RWPE2 (cell line): ENCODE results near the gene OGA.

Experiments used
- ATAC-seq: fragments of 200-7000 bp; cut with Tn5 transposase; 3 replicates; pipeline ENCODE4 v1.9.1; 2021; ENCODE audit warnings: low read depth
- DNase-seq: peaks from one replicate; pipeline ENCODE4 v3.0.0-alpha.2; 2020; ENCODE audit warnings: low spot score
- H3K27ac ChIP-seq: fragments of 450-650 bp; 2 replicates; pipeline ENCODE4 v1.5.1; 2017; ENCODE audit warnings: mild to moderate bottlenecking; ENCODE audit not compliant: poor library complexity, severe bottlenecking
- H3K27me3 ChIP-seq: fragments of 250-450 bp; sonication (Bioruptor Pico); 2 replicates; pipeline ENCODE4 v1.5.1; 2021; ENCODE audit warnings: mild to moderate bottlenecking, moderate library complexity; ENCODE audit not compliant: insufficient read depth, poor library complexity, severe bottlenecking
- H3K36me3 ChIP-seq: fragments of 250-450 bp; sonication (Bioruptor Pico); 2 replicates; pipeline ENCODE4 v1.5.1; 2020; ENCODE audit warnings: low read depth, mild to moderate bottlenecking, moderate library complexity
- H3K4me1 ChIP-seq: fragments of 250-450 bp; sonication (Bioruptor Pico); 2 replicates; pipeline ENCODE4 v1.5.1; 2021; ENCODE audit warnings: mild to moderate bottlenecking, moderate library complexity; ENCODE audit not compliant: insufficient read depth, poor library complexity, severe bottlenecking
- H3K4me3 ChIP-seq: fragments of 250-450 bp; sonication (Bioruptor Pico); 2 replicates; pipeline ENCODE4 v1.5.1; 2021; ENCODE audit warnings: mild to moderate bottlenecking, moderate library complexity; ENCODE audit not compliant: severe bottlenecking
- H3K9me3 ChIP-seq: fragments of 250-450 bp; sonication (Bioruptor Pico); 2 replicates; pipeline ENCODE4 v1.5.1; 2021; ENCODE audit warnings: mild to moderate bottlenecking, moderate library complexity; ENCODE audit not compliant: severe bottlenecking
- TF ChIP-seq, protein P1 (sequence below): fragments of 450-650 bp; IDR thresholded peaks from one replicate; pipeline ENCODE4 v1.5.1; 2017; ENCODE audit warnings: mild to moderate bottlenecking, moderate library complexity; ENCODE audit not compliant: poor library complexity, severe bottlenecking

Gene OGA

DNA sequence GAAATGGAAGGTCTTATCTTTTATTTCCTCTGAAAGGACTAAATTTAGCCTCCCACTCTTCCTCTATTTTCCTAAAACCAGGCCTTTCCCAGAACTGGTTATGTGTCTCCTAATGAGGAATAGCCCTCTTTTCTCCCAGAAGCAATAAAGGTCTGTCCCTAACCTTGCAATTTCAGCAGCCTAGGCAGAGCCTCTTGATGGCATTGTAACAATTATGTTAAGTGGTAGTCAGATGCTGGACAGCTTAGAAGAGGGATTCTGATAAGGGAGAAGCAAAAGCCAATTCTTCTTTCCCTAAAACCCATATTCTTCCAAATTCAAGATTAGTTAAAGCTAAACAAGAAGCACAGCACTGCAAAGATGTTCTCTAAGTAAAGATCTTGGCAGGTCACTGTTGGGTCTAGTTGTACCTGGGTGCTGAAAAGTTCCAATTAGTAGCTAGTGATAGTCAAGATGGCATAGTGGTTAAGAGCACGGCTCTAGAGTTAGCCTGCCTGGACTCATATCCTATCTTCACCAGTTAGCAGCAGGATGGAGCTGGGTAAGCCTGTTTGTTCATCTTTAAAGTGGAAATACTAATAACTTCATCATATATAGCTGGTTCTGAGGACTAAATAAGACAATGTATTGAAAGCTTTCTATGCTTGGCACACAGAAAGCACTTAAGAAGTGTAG, 39.7 kb upstream of the OGA start:
- H3K9me3 ChIP-seq = no peaks in the 10 kb centered on the region
- H3K27me3 ChIP-seq = no peaks in the 10 kb centered on the region
- TF ChIP-seq, protein P1, sequence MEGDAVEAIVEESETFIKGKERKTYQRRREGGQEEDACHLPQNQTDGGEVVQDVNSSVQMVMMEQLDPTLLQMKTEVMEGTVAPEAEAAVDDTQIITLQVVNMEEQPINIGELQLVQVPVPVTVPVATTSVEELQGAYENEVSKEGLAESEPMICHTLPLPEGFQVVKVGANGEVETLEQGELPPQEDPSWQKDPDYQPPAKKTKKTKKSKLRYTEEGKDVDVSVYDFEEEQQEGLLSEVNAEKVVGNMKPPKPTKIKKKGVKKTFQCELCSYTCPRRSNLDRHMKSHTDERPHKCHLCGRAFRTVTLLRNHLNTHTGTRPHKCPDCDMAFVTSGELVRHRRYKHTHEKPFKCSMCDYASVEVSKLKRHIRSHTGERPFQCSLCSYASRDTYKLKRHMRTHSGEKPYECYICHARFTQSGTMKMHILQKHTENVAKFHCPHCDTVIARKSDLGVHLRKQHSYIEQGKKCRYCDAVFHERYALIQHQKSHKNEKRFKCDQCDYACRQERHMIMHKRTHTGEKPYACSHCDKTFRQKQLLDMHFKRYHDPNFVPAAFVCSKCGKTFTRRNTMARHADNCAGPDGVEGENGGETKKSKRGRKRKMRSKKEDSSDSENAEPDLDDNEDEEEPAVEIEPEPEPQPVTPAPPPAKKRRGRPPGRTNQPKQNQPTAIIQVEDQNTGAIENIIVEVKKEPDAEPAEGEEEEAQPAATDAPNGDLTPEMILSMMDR = no peak
- no peak overlapping the region for H3K27ac ChIP-seq
- no peaks in the 10 kb centered on the region for H3K36me3 ChIP-seq
- DNase-seq = no peak
- H3K4me3 ChIP-seq = no peak overlapping the region
- no peaks in the 10 kb centered on the region for H3K4me1 ChIP-seq
- no peak for ATAC-seq

DNA sequence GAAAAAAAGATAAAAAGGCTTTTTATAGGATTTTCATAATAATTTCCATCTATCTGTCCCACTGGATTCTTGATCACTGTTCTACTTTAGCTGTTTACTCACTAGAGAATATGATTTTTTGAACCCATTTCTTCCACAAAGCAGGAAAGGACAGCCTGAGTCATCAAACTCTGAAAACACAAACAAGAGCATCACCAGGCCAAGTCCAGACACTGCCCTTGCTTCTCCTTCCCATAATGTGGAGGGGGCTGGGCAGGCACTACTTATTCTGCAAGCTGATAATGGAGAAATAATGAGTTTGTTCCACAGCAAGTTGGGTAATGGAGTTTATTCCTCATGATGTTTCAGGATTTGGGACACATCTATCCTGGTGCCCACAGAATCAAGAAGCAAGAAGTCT, 38.4 kb upstream of the OGA start:
- H3K4me3 ChIP-seq = no peak overlapping the region
- H3K27ac ChIP-seq = no peak overlapping the region
- DNase-seq (no peak), ATAC-seq (no peak)
- H3K36me3 ChIP-seq = no peaks in the 10 kb centered on the region
- no peaks in the 10 kb centered on the region for H3K9me3 ChIP-seq
- no peaks in the 10 kb centered on the region for H3K27me3 ChIP-seq
- TF ChIP-seq, protein P1 = no peak
- no peaks in the 10 kb centered on the region for H3K4me1 ChIP-seq

DNA sequence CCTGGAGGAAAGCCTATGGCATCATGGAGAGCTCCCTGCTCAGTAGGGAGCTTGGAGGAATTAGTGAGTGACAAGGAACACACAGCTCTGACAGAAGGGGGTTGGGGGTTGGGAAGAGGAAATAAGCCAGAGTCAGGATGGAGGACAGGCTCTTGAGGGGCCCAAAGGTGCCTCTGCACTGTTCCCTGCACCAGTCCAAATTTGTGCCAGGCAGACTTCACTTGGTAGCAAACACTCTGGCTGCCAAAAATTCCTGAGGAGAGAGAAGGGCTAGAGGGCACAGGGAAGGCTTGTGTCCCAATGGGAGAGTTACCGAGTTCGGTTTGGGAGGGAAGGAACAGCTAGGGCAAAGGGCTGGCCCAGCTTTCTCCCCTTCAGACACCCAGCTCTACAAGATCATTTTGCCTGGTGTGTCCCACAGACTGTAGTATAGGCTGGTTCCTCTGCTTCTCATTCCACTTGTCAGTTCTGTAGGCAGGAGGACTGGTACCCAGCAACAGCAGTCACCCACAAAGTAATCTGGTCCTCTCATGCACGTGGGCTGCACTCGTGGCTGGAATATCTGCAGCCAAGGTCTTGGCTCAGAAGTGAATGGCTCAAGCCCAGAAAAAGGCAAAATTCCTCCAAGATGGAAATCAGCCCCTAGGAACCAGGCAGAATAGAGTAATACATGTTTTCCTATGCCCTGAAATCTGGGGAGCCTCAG, 33.3 kb upstream of the OGA start:
- Histone ChIP-seq H3K27me3 (no peaks in the 10 kb centered on the region), H3K4me3 (no peak overlapping the region), H3K36me3 (no peaks in the 10 kb centered on the region), H3K9me3 (no peaks in the 10 kb centered on the region), H3K4me1 (no peaks in the 10 kb centered on the region), H3K27ac (no peak overlapping the region)
- ATAC-seq = no peak
- TF ChIP-seq, protein P1 = no peak
- DNase-seq = no peak

DNA sequence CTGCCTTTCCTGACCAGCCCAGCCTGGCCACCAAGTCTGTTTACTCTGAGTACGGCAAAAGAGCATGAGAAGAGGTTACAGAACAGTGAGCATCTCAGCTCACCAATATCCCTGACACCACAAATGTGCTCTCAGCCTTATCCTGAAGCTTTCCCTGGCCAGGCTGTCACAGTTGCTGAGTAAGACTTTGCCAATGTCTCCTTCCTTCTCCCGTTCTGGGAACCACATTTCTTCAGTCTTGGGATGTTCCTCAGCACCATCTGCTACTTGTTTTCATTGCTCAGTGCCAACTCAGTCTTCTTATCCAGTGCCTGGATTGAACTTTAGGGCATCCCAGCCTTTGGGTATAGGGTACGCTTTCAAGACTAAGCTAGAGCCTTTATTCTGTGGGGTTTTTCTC, 32.5 kb upstream of the OGA start:
- no peaks in the 10 kb centered on the region for H3K36me3 ChIP-seq
- DNase-seq (no peak), ATAC-seq (no peak)
- H3K27me3 ChIP-seq = no peaks in the 10 kb centered on the region
- no peaks in the 10 kb centered on the region for H3K9me3 ChIP-seq
- H3K4me1 ChIP-seq = no peaks in the 10 kb centered on the region
- TF ChIP-seq, protein P1 = no peak
- H3K4me3 ChIP-seq = no peak overlapping the region
- H3K27ac ChIP-seq = no peak overlapping the region

DNA sequence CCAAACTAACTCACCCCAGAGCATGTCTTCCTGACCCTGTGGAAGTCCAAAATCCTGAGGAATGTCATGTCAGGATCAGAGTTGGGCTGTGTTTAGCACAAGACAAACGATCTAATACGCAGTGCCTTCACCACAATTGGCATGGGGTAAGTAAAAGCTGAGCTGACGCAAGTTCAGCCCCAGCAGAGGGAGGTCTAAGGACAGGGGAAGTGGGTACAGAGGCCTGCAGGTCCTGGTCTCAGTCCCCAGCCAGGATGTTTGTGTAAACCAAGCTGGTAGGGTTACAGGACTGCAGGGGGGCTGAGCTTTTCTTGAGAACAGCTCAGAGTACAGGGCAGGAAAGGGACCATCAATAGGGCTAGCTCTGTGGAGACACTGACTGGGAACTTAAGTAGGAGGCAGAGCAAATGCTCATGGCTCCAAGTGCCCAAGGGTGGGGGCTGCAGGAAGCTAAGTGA, 30.7 kb upstream of the OGA start:
- TF ChIP-seq, protein P1 = no peak
- H3K27ac ChIP-seq = no peak overlapping the region
- H3K4me1 ChIP-seq = no peaks in the 10 kb centered on the region
- no peak overlapping the region for H3K4me3 ChIP-seq
- H3K27me3 ChIP-seq = no peaks in the 10 kb centered on the region
- no peaks in the 10 kb centered on the region for H3K9me3 ChIP-seq
- ATAC-seq (no peak), DNase-seq (peak; percentile 9)
- H3K36me3 ChIP-seq = no peaks in the 10 kb centered on the region
